ENCODE data around the gene PRKCB. TPM values are rescaled to one million over a fixed set of nuclear protein-coding genes. Genes with fewer than 3 reads are reported as not detected.
A peak's percentile ranks its signal among the peaks of the same experiment; 100 is the strongest.
"Not testable (repeated sequence)": the region's sequence is repeated elsewhere in the genome, so short reads cannot be mapped to it uniquely, and the experiment has no call there.

Gene PRKCB
- polyA plus RNA-seq, 3 donors, result 57.4 to 87.4 (median 75.5) TPM

GRCh38 chr16:24013864-24014645 lies 178.3 kb downstream of the PRKCB start:
- intact Hi-C loops (cut with micrococcal nuclease), result loop anchor here (5.0 kb wide), 3 partner anchors 47 to 212 kb away; no protein-coding TSS in a partner anchor
- WGBS (ENCODE audit: insufficient coverage), result 34% methylated on average over 5 of the region's 9 CpGs
- peaks cover 29 to 52% of the 10 kb centered on the region in 2 donors for H3K36me3 Mint-ChIP-seq

GRCh38 chr16:24014955-24015354 lies 179.2 kb downstream of the PRKCB start:
- intact Hi-C loops (cut with micrococcal nuclease), result loop anchor here (5.0 kb wide), 3 partner anchors 48 to 213 kb away; no protein-coding TSS in a partner anchor
- WGBS (ENCODE audit: insufficient coverage), result 100% methylated on average over 5 of the region's 7 CpGs

More at GRCh38 chr16:24013864-24014645, 178.3 kb downstream of the PRKCB start:
- DNase-seq, result peak; percentile 82 to 94 (median 88)
- Mint-ChIP-seq H3K9me3 (no peaks in the 10 kb centered on the region), H3K4me1 (peaks cover 53% of the 10 kb centered on the region), H3K27me3 (ENCODE audit: low read depth in 3 of 3) (no peaks in the 10 kb centered on the region), H3K27ac (peak overlapping the region; percentile 86 to 95 (median 91)), H3K4me3 (no peak overlapping the region)
- peaks cover 18% of the 10 kb centered on the region for H3K79me2 ChIP-seq (ENCODE audit: insufficient read depth, low read length)
- H3K27me3 ChIP-seq (ENCODE audit: control insufficient read depth in 2 of 2, insufficient read depth in 2 of 2, low read length in 2 of 2), result no peaks in the 10 kb centered on the region
- H3K27ac ChIP-seq (ENCODE audit: low read depth in 1 of 2, low read length in 2 of 2), result peak overlapping the region; percentile 75 to 78
- H3K4me1 ChIP-seq (ENCODE audit: control insufficient read depth in 1 of 2, insufficient read depth in 2 of 2, low read length in 2 of 2), result peaks cover 36 to 42% of the 10 kb centered on the region in 2 donors
- no peak overlapping the region for H3K4me3 ChIP-seq (replicated peaks in 1 of 3; ENCODE audit: low read depth in 2 of 3, low read length in 3 of 3)
- no peak for TF ChIP-seq CTCF (IDR thresholded peaks at IDR 0.05)
- peak overlapping the region; percentile 15 for H3K4me2 ChIP-seq (replicated peaks; ENCODE audit: extremely low read depth, low read length, poor library complexity, severe bottlenecking)
- H3K36me3 ChIP-seq (replicated peaks in 1 of 2; ENCODE audit: control insufficient read depth in 1 of 2, insufficient read depth in 2 of 2, low read length in 2 of 2), result peaks cover 3 to 35% of the 10 kb centered on the region in 2 donors
- peaks cover 92% of the 10 kb centered on the region for H4K20me1 ChIP-seq (ENCODE audit: insufficient read depth, low read length)
- H3K9ac ChIP-seq (ENCODE audit: insufficient read depth, low read length, poor library complexity, severe bottlenecking), result peak overlapping the region; percentile 33
- H2AFZ ChIP-seq (ENCODE audit: insufficient read depth, low read depth, low read length, poor library complexity, severe bottlenecking), result no peak overlapping the region
- H3K9me3 ChIP-seq (replicated peaks in 1 of 2; ENCODE audit: control insufficient read depth in 1 of 2, insufficient read depth in 1 of 2, low read length in 2 of 2), result no peaks in the 10 kb centered on the region

More at GRCh38 chr16:24014955-24015354, 179.2 kb downstream of the PRKCB start:
- not testable (repeated sequence) for H2AFZ ChIP-seq (ENCODE audit: insufficient read depth, low read depth, low read length, poor library complexity, severe bottlenecking); H3K4me3 ChIP-seq (replicated peaks in 1 of 3; ENCODE audit: low read depth in 2 of 3, low read length in 3 of 3); H3K4me3 Mint-ChIP-seq; DNase-seq; H3K27me3 ChIP-seq (ENCODE audit: control insufficient read depth in 2 of 2, insufficient read depth in 2 of 2, low read length in 2 of 2); H3K27me3 Mint-ChIP-seq (ENCODE audit: low read depth in 3 of 3); H3K9me3 ChIP-seq (replicated peaks in 1 of 2; ENCODE audit: control insufficient read depth in 1 of 2, insufficient read depth in 1 of 2, low read length in 2 of 2); H3K4me2 ChIP-seq (replicated peaks; ENCODE audit: extremely low read depth, low read length, poor library complexity, severe bottlenecking); H3K9me3 Mint-ChIP-seq
- Histone ChIP-seq H4K20me1 (ENCODE audit: insufficient read depth, low read length) (peaks cover 92% of the 10 kb centered on the region), H3K9ac (ENCODE audit: insufficient read depth, low read length, poor library complexity, severe bottlenecking) (peak overlapping the region; percentile 20), H3K27ac (ENCODE audit: low read depth in 1 of 2, low read length in 2 of 2) (peak overlapping the region; percentile 68 to 75), H3K79me2 (ENCODE audit: insufficient read depth, low read length) (peaks cover 18% of the 10 kb centered on the region), H3K36me3 (replicated peaks in 1 of 2; ENCODE audit: control insufficient read depth in 1 of 2, insufficient read depth in 2 of 2, low read length in 2 of 2) (peaks cover 3 to 35% of the 10 kb centered on the region in 2 donors), H3K4me1 (ENCODE audit: control insufficient read depth in 1 of 2, insufficient read depth in 2 of 2, low read length in 2 of 2) (peaks cover 27 to 33% of the 10 kb centered on the region in 2 donors)
- Mint-ChIP-seq H3K36me3 (peaks cover 31 to 55% of the 10 kb centered on the region in 2 donors), H3K4me1 (peaks cover 44% of the 10 kb centered on the region), H3K27ac (peak overlapping the region; percentile 86 to 95 (median 92))

Measured in CD14-positive monocyte (primary cell).